Choroid plexus epithelial cell (primary cell): ENCODE results near the gene TMEM179B.
"Not testable (repeated sequence)": the region's sequence is repeated elsewhere in the genome, so short reads cannot be mapped to it uniquely, and the experiment has no call there.

Experiments
- DNase-seq: peaks from one replicate; pipeline ENCODE4 v3.0.0-alpha.2; 2010; ENCODE audit warnings: low read depth
- H3K4me3 ChIP-seq: 2 replicates; pipeline ENCODE4 v1.5.1; 2011; ENCODE audit warnings: low read depth, mild to moderate bottlenecking, control low read depth, low read length, moderate library complexity
- TF ChIP-seq, protein P1 (sequence below): conservative IDR thresholded peaks from 2 replicates; pipeline ENCODE4 v1.5.1; 2011; ENCODE audit warnings: low read depth, mild to moderate bottlenecking, control low read depth, inconsistent platforms, low read length, moderate library complexity

TMEM179B gene

DNA sequence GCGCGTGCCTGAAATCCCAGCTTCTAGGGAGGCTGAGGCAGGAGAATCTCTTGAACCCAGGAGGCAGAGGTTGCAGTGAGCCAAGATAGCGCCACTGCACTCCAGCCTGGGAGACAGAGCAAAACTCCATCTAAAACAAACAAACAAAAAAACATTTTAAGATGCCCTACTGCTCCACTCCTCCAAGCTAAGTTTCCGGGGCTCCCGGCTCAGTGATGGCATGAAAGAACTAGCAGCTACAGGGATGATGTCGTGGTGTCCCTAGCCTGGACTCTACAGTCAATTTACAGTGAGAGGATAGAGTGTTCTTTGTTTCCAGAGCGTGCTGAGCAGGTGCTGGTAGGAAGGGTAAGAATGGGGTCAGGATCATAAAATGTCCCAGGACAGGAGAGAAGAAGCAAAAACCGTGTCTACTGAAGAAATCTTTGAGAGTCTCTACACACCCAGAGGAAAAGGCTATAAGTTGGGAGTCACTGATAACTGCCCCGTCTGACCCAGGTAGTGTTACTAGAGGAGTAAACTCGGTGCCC, 32.1 kb upstream of the TMEM179B start:
- TF ChIP-seq, protein P1, sequence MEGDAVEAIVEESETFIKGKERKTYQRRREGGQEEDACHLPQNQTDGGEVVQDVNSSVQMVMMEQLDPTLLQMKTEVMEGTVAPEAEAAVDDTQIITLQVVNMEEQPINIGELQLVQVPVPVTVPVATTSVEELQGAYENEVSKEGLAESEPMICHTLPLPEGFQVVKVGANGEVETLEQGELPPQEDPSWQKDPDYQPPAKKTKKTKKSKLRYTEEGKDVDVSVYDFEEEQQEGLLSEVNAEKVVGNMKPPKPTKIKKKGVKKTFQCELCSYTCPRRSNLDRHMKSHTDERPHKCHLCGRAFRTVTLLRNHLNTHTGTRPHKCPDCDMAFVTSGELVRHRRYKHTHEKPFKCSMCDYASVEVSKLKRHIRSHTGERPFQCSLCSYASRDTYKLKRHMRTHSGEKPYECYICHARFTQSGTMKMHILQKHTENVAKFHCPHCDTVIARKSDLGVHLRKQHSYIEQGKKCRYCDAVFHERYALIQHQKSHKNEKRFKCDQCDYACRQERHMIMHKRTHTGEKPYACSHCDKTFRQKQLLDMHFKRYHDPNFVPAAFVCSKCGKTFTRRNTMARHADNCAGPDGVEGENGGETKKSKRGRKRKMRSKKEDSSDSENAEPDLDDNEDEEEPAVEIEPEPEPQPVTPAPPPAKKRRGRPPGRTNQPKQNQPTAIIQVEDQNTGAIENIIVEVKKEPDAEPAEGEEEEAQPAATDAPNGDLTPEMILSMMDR: no peak
- no peak for DNase-seq
- no peak overlapping the region for H3K4me3 ChIP-seq

DNA sequence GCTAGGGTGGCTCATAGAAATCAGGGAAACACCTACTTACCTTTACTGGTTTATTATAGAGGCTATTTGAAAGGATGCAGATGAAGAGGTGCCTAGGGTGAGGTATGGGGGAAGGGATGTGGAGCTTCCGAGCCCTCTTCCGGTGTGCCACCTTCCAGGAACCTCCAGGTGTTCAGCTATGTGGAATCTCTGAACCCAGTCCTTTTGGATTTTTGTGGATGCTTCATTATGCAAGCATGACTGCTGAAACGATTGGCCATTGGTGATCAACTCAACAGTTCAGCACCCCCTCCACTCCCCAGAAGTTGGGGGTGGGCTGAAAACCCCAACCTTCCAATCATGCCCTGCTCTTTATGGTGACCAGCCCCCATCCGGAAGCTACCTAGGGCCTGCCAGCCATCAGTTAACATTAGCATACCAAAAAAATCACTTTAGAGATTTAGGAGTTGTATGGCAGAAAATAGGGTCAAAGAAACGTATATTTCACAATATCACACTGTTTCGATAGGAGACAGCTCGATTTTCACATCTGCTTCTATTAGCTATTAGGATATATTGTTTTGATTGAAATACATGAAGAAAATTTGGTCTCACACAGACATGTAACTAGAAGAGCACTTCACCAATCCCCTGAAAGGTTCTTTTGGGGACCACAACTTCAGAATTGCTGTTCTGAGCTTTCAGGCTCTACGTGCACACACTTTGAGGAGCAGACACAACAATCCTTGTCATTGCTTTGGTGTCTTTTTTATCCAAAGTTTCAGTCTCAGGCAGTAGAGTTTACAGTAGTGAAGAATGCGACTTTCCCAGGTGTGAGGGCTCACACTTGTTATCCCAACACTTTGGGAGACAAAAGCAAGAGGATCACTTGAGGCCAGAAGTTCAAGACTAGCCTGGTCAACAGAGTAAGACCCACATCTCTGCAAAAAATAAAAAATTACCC, 29.1 kb upstream of the TMEM179B start:
- H3K4me3 ChIP-seq: no peak overlapping the region
- TF ChIP-seq, protein P1: no peak
- DNase-seq: no peak

- not testable (repeated sequence) for DNase-seq
- H3K4me3 ChIP-seq: peak overlapping the region; percentile 26
Observed at GRCh38 chr11:62760867-62761227, 26.4 kb upstream of the TMEM179B start.

DNA sequence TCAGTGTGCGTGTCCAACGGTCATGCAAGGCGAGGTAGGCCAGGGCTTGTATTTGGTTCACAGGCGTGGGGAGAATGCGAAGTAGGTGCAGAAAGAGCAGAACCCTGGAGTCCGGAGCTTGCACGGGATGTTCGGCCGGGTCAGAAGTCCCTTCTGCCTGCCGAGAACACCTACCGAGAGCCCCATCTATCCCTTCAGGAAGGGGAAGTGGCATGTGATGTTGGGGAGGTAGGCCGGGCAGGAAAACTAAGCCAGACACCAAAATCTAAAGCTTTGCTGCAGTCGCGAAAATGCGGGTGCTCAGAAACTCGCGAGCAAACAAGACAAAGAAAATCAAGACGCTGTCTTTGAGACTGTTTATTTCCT, 16.4 kb upstream of the TMEM179B start:
- peak; percentile 40 for DNase-seq
- peak overlapping the region; percentile 83 for H3K4me3 ChIP-seq
- TF ChIP-seq, protein P1: no peak

DNA sequence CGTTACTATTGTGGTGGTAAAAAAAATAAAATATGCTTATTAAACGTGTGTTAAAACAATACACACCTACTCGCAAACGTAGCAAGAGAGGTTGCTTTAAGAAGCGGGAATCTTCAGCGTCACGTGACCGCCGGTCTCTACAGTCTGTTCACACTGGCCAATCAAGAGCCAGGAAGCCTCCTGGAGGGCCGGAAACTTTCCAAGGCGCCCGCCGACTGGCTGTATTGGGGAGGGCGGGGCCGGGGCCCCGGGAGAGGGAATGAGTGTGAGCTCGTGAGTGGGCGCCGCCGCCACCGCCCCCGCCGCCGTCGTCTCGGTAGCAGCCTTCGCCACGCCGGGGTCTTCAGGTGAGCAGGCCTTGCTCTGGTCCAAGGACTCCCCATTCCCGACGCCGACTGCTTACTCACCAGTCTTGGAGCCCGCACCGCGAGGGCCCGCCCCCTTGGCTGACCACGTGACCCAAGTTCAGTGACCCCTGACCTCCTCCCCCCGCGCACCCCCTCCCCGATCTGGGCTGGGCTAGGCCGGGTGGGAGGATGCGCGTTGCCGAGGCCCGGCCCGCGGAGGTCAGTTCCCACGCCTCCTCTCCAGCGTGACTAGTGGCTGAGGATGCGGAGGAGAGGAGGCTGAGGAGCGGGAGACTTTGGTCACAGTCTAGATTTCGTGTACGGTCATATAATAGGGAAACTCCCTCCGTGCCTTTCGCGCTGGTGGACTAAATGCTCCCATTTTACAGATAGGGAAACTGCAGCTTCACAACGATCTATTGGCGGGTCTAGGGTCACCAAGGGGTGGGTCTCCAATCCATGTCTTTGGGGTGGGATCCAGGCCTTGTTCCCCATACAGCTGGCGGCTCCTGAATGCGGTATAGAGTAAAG, 15.8 kb upstream of the TMEM179B start, which contains the start of gene TAF6L:
Gene TAF6L, plus strand, starts transcription at position 253 of the 878 bp plus-strand sequence. CDS start 4,388 bp downstream, outside the sequence.
- peak within 1 kb of the TSS; percentile 83 for H3K4me3 ChIP-seq
- peak; percentile 98 for DNase-seq
- TF ChIP-seq, protein P1: no peak

DNA sequence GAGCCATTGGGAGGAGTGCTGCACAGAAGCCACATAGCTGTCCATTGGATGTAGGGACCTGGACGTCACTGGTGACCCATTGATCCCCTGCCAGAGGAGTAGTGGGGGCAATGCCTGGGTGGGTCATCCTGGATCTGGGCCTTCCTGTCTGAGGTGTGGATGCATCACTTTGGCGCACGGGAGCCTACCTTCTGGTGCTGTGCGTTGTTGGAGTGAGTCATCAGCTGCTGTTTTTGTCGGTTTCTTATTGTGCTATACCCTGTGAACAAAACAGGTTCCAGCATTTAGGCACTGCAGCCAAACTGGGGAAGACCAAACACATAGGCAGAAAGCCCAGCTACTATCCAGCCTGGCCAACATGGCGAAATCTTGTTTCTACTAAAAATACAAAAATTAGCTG, 12.8 kb upstream of the TMEM179B start:
- DNase-seq: no peak
- no peak overlapping the region for H3K4me3 ChIP-seq
- TF ChIP-seq, protein P1: no peak

DNA sequence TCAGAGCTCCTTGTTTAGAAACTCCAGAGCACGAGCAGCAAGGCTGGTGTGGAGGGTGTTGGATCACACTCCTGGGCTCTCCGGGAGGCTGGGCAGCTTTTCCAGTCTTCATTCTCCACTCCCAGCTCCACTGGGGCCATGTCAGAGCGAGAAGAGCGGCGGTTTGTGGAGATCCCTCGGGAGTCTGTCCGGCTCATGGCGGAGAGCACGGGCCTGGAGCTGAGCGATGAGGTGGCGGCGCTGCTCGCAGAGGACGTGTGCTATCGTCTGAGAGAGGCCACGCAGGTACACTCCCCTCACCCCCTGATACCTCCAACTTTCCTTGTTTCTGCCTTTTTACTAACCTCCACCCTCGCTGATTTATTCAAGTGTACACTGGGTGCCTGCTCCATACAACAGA, 11.6 kb upstream of the TMEM179B start:
- TF ChIP-seq, protein P1: no peak
- no peak for DNase-seq
- no peak overlapping the region for H3K4me3 ChIP-seq
